A673 (cell line): ENCODE measurements around the gene DPCD. TPM values are rescaled to one million over a fixed set of nuclear protein-coding genes. Genes with fewer than 3 reads are reported as not detected.
A peak's percentile ranks its signal among the peaks of the same experiment; 100 is the strongest.

ENCODE experiments used
- BruUV-seq: library from RNA; stranded (reverse); fragments of 400-500 nt; replicated peaks from 2 replicates; lab custom pipeline; 2021; lab: Mats Ljungman, UMichigan
- CTCF ChIA-PET: fragments of 300-600 bp; sonication (Branson Sonifier 250); formaldehyde crosslinking; loops from one replicate; lab custom pipeline; 2022; ENCODE audit warnings: antibody characterized with exemption; lab: Charles Lee
- POLR2A ChIA-PET: fragments of 300-600 bp; sonication (Branson Sonifier 250); formaldehyde crosslinking; loops from one replicate; lab custom pipeline; 2022; ENCODE audit warnings: antibody characterized with exemption; ENCODE audit not compliant: low non-redundant PET; lab: Charles Lee
- DNase-seq: peaks from one replicate; pipeline ENCODE4 v3.0.0-alpha.2; 2015; ENCODE audit warnings: low spot score
- H3K27ac ChIP-seq: fragments of 200-600 bp; sonication (generic); 2 replicates; pipeline ENCODE4 v1.5.1; 2016; ENCODE audit warnings: mixed run types, low read depth, mild to moderate bottlenecking, mixed read lengths, antibody characterized with exemption, low read length; ENCODE audit not compliant: poor library complexity, severe bottlenecking
- H3K27me3 ChIP-seq: fragments of 200-600 bp; sonication (generic); replicated peaks from 2 replicates; pipeline ENCODE4 v1.6.1; 2017; ENCODE audit warnings: mixed run types, low read depth, mild to moderate bottlenecking, mixed read lengths, antibody characterized with exemption, low read length; ENCODE audit not compliant: insufficient read depth, poor library complexity
- H3K36me3 ChIP-seq: fragments of 200-600 bp; sonication (generic); 2 replicates; pipeline ENCODE4 v1.6.1; 2016; ENCODE audit warnings: mixed run types, mild to moderate bottlenecking, mixed read lengths, antibody characterized with exemption, low read length; ENCODE audit not compliant: insufficient read depth, poor library complexity, severe bottlenecking
- H3K4me1 ChIP-seq: fragments of 200-600 bp; sonication (generic); 2 replicates; pipeline ENCODE4 v1.6.1; 2017; ENCODE audit warnings: mixed run types, mild to moderate bottlenecking, mixed read lengths, antibody characterized with exemption, low read length; ENCODE audit not compliant: insufficient read depth, poor library complexity, severe bottlenecking
- H3K4me3 ChIP-seq: fragments of 200-600 bp; sonication (generic); 2 replicates; pipeline ENCODE4 v1.5.1; 2016; ENCODE audit warnings: low read depth, mixed run types, mild to moderate bottlenecking, mixed read lengths, low read length; ENCODE audit not compliant: poor library complexity, severe bottlenecking
- H3K9me3 ChIP-seq: fragments of 200-600 bp; sonication (generic); 2 replicates; pipeline ENCODE4 v1.6.1; 2016; ENCODE audit warnings: mixed run types, low read depth, mild to moderate bottlenecking, mixed read lengths, antibody characterized with exemption, low read length; ENCODE audit not compliant: poor library complexity, severe bottlenecking
- EZH2 ChIP-seq: fragments of 200-600 bp; sonication (generic); IDR thresholded peaks from 2 replicates; pipeline ENCODE4 v1.6.1; 2017; ENCODE audit warnings: borderline replicate concordance, low read depth, mild to moderate bottlenecking, mixed read lengths, antibody characterized with exemption, low read length; ENCODE audit not compliant: poor library complexity, severe bottlenecking
- intact Hi-C: fragments of 100-400 bp; cut with micrococcal nuclease; formaldehyde crosslinking; loops from one replicate; pipeline ENCODE4 v1.10.0; 2022; ENCODE audit not compliant: unreplicated experiment
- total RNA-seq: library from RNA; stranded (reverse); gene quantifications from 2 replicates; pipeline ENCODE4 v1.2.3, GENCODE V29; 2021
- TF ChIP-seq, protein P1 (sequence below): fragments of 300-800, 200-600 bp; sonication (generic); conservative IDR thresholded peaks from 2 replicates; pipeline ENCODE4 v1.5.1; 2017; ENCODE audit warnings: low read depth, mild to moderate bottlenecking, antibody characterized with exemption, low read length, moderate library complexity, mixed read lengths

The DPCD gene
- total RNA-seq, 1 experiment from 2014 or later, result 32.5 TPM

DNA sequence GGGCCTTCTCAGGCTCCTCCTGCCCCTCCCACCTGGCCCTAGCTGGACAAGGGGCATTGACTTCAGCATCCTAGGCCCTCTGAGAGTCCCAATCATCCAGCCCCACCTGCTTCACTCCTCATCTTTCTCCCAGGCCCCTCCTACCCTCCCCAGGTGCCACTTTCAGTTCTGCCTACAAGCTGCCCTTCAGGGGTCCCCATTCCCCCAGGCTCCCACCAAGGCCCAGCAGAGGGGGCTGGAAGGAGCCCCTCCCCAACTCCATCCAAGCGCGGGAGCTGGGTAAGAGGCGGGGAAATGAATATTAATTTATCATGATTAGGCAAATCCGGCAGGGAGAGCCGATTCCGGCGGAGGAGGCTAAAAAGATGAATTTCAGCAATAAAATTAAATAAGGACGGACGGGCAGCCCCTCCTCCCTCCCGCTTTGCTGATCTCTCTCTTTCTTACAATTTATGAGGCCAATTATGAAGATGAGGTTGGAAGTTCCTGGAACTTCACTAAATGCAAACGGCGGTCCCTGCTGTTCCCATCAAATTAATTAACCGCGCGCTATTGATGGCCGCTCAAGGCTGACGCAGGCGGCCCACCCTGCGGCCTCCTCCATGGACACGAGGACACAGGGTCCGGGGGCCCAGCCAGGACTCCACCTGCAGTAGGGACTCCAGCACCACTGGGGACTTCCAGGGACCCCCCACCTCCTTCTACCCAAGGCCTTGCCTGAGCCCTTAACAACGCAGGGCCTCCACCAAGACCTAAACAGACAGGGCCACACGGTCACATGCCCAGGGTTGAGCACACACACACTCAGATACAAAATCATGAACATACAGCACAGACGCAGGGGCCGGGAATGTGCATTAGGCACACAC, 14.0 kb upstream of the DPCD start:
- H3K27ac ChIP-seq, result peak overlapping the region; percentile 28
- H3K27me3 ChIP-seq, result no peaks in the 10 kb centered on the region
- ChIA-PET POLR2A (no interaction called here), CTCF (interaction anchor here (1.2 kb wide), 1 partner anchor 360 kb away, joined by 3 read pairs; no protein-coding TSS in a partner anchor)
- BruUV-seq, result no TSS peak
- H3K36me3 ChIP-seq, result no peaks in the 10 kb centered on the region
- peaks cover 8% of the 10 kb centered on the region for H3K9me3 ChIP-seq
- peaks cover 28% of the 10 kb centered on the region for H3K4me1 ChIP-seq
- intact Hi-C loops, result loop anchor here (5.0 kb wide), 2 partner anchors 272 to 412 kb away; no protein-coding TSS in a partner anchor
- no peak for TF ChIP-seq EZH2
- TF ChIP-seq, protein P1, sequence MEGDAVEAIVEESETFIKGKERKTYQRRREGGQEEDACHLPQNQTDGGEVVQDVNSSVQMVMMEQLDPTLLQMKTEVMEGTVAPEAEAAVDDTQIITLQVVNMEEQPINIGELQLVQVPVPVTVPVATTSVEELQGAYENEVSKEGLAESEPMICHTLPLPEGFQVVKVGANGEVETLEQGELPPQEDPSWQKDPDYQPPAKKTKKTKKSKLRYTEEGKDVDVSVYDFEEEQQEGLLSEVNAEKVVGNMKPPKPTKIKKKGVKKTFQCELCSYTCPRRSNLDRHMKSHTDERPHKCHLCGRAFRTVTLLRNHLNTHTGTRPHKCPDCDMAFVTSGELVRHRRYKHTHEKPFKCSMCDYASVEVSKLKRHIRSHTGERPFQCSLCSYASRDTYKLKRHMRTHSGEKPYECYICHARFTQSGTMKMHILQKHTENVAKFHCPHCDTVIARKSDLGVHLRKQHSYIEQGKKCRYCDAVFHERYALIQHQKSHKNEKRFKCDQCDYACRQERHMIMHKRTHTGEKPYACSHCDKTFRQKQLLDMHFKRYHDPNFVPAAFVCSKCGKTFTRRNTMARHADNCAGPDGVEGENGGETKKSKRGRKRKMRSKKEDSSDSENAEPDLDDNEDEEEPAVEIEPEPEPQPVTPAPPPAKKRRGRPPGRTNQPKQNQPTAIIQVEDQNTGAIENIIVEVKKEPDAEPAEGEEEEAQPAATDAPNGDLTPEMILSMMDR, result no peak
- peak; percentile 33 for DNase-seq
- no peak overlapping the region for H3K4me3 ChIP-seq

- Histone ChIP-seq H3K4me1 (peaks cover 20% of the 10 kb centered on the region), H3K27ac (no peak overlapping the region), H3K9me3 (peaks cover 8% of the 10 kb centered on the region), H3K27me3 (no peaks in the 10 kb centered on the region), H3K4me3 (no peak overlapping the region), H3K36me3 (no peaks in the 10 kb centered on the region)
- ChIA-PET CTCF (no interaction called here), POLR2A (no interaction called here)
- intact Hi-C loops, result no loop called here
- DNase-seq, result no peak
- TF ChIP-seq, protein P1, result no peak
- TF ChIP-seq EZH2, result no peak
- BruUV-seq, result no TSS peak
Measured at GRCh38 chr10:101575091-101575490, 13.0 kb upstream of the DPCD start.

DNA sequence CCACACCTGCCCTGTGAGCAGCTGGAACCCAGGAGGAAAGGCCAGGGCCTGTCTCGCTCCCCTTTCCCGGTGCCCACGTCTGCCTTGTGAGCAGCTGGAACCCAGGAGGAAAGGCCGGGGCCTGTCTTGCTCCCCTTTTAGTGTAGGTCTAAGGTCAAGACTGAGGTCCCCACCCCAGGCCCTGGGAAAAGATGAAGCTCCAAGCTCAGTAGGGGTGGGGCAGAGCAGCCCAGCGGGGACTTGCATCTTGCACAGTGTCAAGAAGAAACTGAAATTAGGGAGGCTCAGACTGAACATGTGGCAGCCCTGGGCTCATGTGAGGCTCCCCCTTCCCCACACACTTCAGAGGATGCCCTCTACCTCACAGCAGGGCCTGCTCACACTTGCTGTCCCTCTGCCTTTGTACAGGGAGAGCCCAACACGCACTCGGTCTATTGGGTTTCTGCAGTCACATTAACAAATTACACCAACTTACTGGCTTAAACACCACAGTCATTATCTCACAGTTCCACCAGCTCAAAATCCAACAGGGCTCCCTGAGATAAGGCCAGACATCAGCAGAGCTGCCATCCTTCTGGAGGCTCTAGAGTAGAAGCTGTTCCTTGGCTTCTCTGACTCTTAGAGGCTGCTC, 12.4 kb upstream of the DPCD start:
- Histone ChIP-seq H3K4me3 (no peak overlapping the region), H3K9me3 (peaks cover 8% of the 10 kb centered on the region), H3K4me1 (peaks cover 16% of the 10 kb centered on the region), H3K27me3 (no peaks in the 10 kb centered on the region), H3K36me3 (no peaks in the 10 kb centered on the region), H3K27ac (no peak overlapping the region)
- CTCF ChIA-PET, result interaction anchor here (0.8 kb wide), 1 partner anchor 27 kb away, joined by 3 read pairs; no protein-coding TSS in a partner anchor
- BruUV-seq, result no TSS peak
- DNase-seq, result no peak
- POLR2A ChIA-PET, result no interaction called here
- intact Hi-C loops, result no loop called here
- TF ChIP-seq EZH2, result no peak
- TF ChIP-seq, protein P1, result no peak
